ENCODE data around the gene DMBT1.

DMBT1 gene

DNA sequence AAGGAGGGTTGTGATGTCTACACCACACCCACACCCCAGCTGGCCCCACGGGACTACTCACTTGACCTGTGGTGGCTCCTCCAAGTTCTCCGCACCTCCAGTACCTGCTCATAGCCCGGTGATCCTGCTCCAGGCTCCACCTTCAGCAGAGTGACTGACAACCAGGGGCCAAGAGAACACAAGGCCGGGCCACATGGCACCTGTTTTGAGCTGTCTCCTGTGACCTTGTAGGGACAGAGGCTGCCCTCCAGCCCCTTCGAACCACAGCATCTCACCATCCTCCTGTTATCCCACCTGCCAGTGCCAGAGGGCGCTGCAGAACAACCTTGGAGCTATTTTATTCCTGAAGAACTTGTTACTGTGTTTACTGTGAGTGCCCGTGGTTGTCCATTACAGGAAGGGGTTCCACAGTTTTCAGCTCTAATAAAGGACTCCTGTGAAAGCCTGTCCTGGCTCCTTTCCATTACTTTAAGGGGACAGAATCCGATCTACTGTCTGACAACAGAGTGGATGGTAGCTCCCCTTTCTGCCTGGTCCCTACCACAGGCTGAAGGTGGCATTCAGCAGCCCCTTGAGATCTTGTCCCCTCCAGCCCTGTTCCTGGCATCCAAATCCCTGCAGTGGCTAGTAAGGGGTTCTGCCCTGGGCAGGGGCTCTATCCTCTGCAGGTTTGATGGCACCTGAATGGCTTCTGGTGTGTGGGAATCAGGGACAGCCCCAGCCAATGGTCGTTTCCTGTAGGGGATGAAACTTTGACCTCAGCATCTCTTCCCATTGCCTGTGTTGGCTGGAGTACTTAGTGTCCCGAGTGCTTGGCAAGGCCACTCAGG is 88.3 kb downstream of the DMBT1 start:
- DNase-seq, result peak; percentile 16 to 40 (median 18)

GRCh38 chr10:122649903-122650302 is 89.3 kb downstream of the DMBT1 start:
- DNase-seq, result no peak

GRCh38 chr10:122650331-122650730 is 89.8 kb downstream of the DMBT1 start:
- DNase-seq, result no peak

DNA sequence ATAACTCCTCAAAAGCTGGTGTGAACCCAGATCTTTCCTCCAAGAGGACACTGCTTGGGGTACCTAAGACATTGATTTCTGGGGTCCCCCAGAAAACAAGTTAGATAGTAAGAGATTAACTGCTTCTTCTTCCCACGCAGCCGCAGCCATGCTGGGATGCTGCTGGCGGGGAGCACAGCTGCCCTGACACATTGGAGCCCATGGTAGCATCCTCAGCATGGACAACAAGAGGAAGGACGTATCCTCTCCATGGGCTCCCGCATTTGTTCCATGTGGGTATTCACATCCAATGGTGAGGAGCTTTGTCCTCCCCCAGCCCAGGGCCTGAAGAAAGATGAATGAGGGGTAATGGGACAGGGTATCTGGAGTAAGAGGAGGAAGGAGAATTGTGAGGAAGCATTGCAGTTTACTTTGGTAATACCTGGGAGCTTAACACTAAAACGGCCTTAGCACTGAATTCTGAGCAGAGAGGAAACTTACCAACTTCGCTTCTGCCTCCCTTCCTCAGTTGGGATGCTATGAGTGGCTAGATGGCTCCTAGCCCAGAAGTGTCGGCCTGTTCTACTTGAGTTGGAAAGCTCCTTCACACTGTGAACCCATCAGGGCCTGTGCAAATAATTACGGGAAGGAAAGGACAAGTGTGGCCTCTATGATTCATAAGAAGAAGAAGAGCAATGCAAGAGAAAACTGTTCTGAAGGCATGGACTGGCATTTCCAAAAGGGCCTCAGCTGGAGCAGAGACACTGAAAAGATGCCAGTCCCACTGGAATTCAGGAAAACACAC is 95.2 kb downstream of the DMBT1 start:
- no peak for DNase-seq

GRCh38 chr10:122656308-122656705 is 95.8 kb downstream of the DMBT1 start:
- DNase-seq, result no peak

DNA sequence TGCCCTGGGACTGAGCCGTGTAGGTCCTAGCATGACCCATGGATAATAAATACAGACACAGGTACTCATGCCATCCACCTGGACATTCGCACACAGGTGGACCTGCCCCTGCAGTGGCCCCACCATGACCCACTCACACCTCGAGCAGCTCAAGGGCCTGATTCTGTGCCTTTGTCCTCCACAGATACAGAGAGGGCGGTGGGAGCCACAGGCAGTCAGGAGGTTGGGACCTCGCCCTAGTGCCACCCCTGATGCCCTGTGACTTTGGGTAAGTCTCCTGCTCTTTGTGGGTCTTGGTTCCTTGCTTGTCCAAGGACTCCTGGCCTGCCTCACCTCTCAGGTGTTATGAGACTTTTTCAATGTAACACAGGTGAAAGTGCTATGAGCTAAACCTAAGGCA is 96.2 kb downstream of the DMBT1 start:
- no peak for DNase-seq

- DNase-seq, result no peak
Observed at GRCh38 chr10:122657255-122657654, 96.7 kb downstream of the DMBT1 start.

DNA sequence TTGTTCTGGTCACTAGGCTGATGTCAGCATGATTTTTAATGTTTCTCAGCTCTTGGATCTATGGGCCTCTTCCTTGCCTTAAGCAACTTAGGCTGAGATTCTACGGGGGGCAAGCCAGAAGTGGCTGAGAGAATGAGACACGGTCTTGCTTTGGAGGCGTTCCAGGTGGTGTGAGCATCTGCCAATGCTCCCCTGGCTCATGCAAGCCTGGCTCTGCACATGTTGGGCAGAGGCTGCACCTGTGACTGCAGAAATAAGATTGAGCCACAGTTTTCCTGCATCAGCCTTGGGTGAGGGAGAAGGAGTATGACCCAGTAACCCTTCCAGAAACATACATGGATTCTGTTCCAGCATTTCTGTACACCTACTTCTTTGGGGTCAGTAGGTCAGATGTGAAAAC is 97.2 kb downstream of the DMBT1 start:
- no peak for DNase-seq

- DNase-seq, result no peak
Observed at GRCh38 chr10:122658356-122659049, 97.9 kb downstream of the DMBT1 start.

DNA sequence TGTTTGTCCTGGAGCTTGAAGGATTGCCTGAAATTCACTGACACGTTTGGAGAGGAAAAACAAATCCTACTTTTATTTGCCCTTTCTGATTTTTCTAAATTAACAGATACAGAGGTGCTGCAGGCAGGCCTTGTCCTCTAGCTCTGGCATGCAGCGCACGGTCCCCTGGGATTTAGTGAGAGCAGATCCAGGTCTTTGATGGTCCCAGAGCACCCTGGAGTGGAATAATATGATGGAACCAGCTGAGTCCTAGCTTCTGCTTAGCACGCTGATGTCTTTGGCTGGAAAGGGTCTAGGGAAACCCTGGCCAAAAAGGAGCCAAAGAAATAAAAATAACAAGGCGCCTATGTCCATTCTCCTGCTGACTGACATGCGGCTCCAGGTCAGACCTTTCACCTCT is 98.6 kb downstream of the DMBT1 start:
- DNase-seq, result no peak

- DNase-seq, result no peak
Observed at GRCh38 chr10:122659651-122660050, 99.1 kb downstream of the DMBT1 start.

DNA sequence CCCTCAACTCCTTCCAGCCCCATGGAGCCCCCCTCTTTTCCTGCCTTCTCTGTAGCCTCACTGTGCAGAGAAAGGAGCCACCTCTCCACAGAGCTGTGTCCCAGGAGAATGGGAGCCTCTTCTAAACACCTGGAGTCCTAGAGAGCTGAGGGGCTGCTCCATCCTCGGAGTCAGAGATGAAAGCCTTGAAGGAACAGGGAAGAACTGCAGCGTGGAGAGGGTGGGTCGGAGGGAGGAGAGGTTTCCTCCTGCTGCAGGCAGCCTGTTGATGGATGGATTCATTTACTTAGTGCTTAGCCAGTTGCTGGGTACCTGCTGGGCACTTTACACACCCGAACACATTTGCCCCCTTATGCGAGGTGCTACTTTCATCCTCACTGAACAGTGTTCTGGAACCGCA is 100.1 kb downstream of the DMBT1 start:
- DNase-seq, result no peak

- no peak for DNase-seq
Observed at GRCh38 chr10:122662231-122662630, 101.7 kb downstream of the DMBT1 start.

GRCh38 chr10:122663516-122664130 is 103.1 kb downstream of the DMBT1 start:
- DNase-seq, result no peak

DNA sequence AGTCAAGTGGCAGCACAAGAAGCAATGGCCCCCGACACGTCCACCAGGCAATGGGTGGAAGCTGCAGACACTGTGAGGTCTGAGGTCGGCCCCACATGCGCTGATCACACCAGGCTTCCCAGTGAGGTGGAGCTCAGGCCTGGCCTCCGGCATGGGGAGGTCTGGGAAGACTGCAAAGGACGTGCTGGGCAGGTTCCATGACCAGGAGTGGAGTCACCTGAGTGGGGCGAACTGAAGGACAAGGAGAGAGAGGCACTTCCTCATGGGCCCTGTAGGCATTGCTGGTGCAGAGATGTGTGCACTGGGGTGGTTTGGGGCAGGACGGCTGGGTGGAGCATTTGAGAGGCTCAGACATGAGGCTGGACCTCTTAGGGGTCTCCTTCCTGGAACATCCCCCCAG is 103.9 kb downstream of the DMBT1 start:
- DNase-seq, result no peak

GRCh38 chr10:122665329-122665860 is 104.8 kb downstream of the DMBT1 start:
- DNase-seq, result no peak

- DNase-seq, result no peak
Observed at GRCh38 chr10:122665946-122666345, 105.4 kb downstream of the DMBT1 start.

DNA sequence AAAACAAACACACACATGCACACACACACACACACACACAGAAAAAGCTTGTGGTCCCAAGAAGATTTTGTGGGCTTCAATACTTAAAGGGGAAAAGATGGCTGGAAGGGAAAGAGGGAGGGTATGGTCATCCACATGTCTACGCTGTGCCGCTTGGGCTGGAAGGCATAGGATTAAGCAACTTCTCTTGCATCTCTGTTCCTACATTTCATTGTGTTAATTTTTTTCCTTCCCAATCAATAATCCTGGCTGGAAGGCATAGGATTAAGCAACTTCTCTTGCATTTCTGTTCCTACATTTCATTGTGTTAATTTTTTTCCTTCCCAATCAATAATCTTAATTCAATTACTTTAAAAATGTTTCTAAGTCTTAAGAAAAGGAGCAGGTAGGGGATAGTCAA is 108.5 kb downstream of the DMBT1 start:
- no peak for DNase-seq

DNA sequence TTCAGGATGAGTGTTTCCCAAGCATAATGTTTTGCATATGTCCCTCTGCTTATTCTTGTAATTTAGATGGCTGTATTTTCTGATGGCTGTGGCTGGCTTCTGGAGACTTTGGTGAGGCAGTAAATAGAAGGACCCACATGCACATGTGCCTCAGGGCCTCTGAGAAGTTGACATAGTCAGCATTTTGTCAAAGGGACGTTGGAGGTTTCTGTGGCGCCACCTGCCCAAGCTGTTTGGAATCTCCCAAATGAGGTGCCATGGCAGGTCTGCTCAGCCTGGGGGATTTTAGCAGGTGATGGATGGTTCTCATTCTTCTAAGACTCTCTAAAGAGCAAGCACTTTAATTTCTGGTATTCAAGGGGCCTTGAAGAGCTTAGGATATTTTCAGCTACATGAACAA is 109.3 kb downstream of the DMBT1 start:
- DNase-seq, result no peak

GRCh38 chr10:122671355-122671754 is 110.8 kb downstream of the DMBT1 start:
- no peak for DNase-seq

DNA sequence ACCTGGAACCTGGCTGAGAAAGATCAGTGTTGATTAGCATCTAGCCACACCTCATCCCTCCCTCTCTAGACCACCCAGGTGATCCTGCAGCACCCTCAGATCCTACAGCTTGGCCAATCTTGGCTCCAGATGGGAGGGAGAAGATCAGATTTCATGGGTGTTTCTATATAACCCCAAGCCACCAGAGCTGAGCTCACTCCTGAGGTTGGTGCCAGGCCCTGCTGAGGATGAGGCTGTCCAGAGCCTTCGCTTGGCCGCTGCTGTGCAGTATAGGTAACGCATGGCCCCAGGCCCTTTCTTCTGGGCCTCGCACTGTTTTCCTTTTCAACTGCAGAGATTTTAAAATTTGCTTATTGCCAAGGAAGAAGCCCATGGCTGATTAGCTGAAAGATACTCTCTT is 112.1 kb downstream of the DMBT1 start:
- DNase-seq, result no peak

GRCh38 chr10:122673269-122673668 is 112.7 kb downstream of the DMBT1 start:
- no peak for DNase-seq

- DNase-seq, result no peak
Observed at GRCh38 chr10:122673731-122674130, 113.2 kb downstream of the DMBT1 start.

All from suppressor macrophage treated with lipopolysaccharide for 1 hour (primary cell).